ENCODE data around the gene CCDC88A. TPM values are rescaled to one million over a fixed set of nuclear protein-coding genes. Genes with fewer than 3 reads are reported as not detected.
"Not testable (repeated sequence)": the region's sequence is repeated elsewhere in the genome, so short reads cannot be mapped to it uniquely, and the experiment has no call there.

The CCDC88A gene
- total RNA-seq, 1 experiment from 2014 or later = 84.5 TPM

- TF ChIP-seq CTCF (conservative IDR thresholded peaks at IDR 0.05; ENCODE audit: low read depth, low read length) = no peak
- TF ChIP-seq EZH2 (IDR thresholded peaks at IDR 0.05; ENCODE audit: borderline replicate concordance, low read depth, low read length, poor library complexity, severe bottlenecking) = no peak
- no peak for DNase-seq (ENCODE audit: low spot score)
- Histone ChIP-seq H3K27me3 (replicated peaks; ENCODE audit: insufficient read depth, low read depth, low read length, poor library complexity) (no peaks in the 10 kb centered on the region), H3K4me3 (ENCODE audit: low read depth, low read length, poor library complexity, severe bottlenecking) (no peak overlapping the region), H3K27ac (ENCODE audit: low read depth, low read length, poor library complexity, severe bottlenecking) (no peak overlapping the region), H3K4me1 (ENCODE audit: insufficient read depth, low read length, poor library complexity, severe bottlenecking) (no peaks in the 10 kb centered on the region), H3K9me3 (ENCODE audit: low read depth, low read length, poor library complexity, severe bottlenecking) (no peaks in the 10 kb centered on the region), H3K36me3 (ENCODE audit: insufficient read depth, low read length, poor library complexity, severe bottlenecking) (peaks cover 27% of the 10 kb centered on the region)
- intact Hi-C loops (cut with micrococcal nuclease; ENCODE audit: unreplicated experiment) = no loop called here
- no TSS peak for BruUV-seq (replicated peaks)
- ChIA-PET POLR2A (ENCODE audit: low non-redundant PET) (no interaction called here), CTCF (no interaction called here)
Measured at GRCh38 chr2:55242617-55243016, 177.0 kb downstream of the CCDC88A start.

GRCh38 chr2:55241582-55241981 lies 178.1 kb downstream of the CCDC88A start:
- CTCF ChIA-PET = interaction anchor here (0.6 kb wide), 1 partner anchor 515 kb away, joined by 3 read pairs; no protein-coding TSS in a partner anchor
- DNase-seq (ENCODE audit: low spot score); H3K4me3 ChIP-seq (ENCODE audit: low read depth, low read length, poor library complexity, severe bottlenecking); H3K9me3 ChIP-seq (ENCODE audit: low read depth, low read length, poor library complexity, severe bottlenecking); POLR2A ChIA-PET (ENCODE audit: low non-redundant PET); H3K27ac ChIP-seq (ENCODE audit: low read depth, low read length, poor library complexity, severe bottlenecking); H3K27me3 ChIP-seq (replicated peaks; ENCODE audit: insufficient read depth, low read depth, low read length, poor library complexity); intact Hi-C loops (cut with micrococcal nuclease; ENCODE audit: unreplicated experiment); BruUV-seq (replicated peaks); H3K4me1 ChIP-seq (ENCODE audit: insufficient read depth, low read length, poor library complexity, severe bottlenecking): not testable (repeated sequence)
- peaks cover 35% of the 10 kb centered on the region for H3K36me3 ChIP-seq (ENCODE audit: insufficient read depth, low read length, poor library complexity, severe bottlenecking)

GRCh38 chr2:55239656-55240222 lies 179.9 kb downstream of the CCDC88A start:
- no TSS peak for BruUV-seq (replicated peaks)
- H3K27me3 ChIP-seq (replicated peaks; ENCODE audit: insufficient read depth, low read depth, low read length, poor library complexity) = no peaks in the 10 kb centered on the region
- TF ChIP-seq EZH2 (IDR thresholded peaks at IDR 0.05; ENCODE audit: borderline replicate concordance, low read depth, low read length, poor library complexity, severe bottlenecking) (no peak), CTCF (conservative IDR thresholded peaks at IDR 0.05; ENCODE audit: low read depth, low read length) (no peak)
- DNase-seq (ENCODE audit: low spot score) = no peak
- H3K9me3 ChIP-seq (ENCODE audit: low read depth, low read length, poor library complexity, severe bottlenecking) = no peaks in the 10 kb centered on the region
- peaks cover 7% of the 10 kb centered on the region for H3K4me1 ChIP-seq (ENCODE audit: insufficient read depth, low read length, poor library complexity, severe bottlenecking)
- peaks cover 50% of the 10 kb centered on the region for H3K36me3 ChIP-seq (ENCODE audit: insufficient read depth, low read length, poor library complexity, severe bottlenecking)
- H3K27ac ChIP-seq (ENCODE audit: low read depth, low read length, poor library complexity, severe bottlenecking) = no peak overlapping the region
- H3K4me3 ChIP-seq (ENCODE audit: low read depth, low read length, poor library complexity, severe bottlenecking) = no peak overlapping the region
- ChIA-PET POLR2A (ENCODE audit: low non-redundant PET) (no interaction called here), CTCF (no interaction called here)
- intact Hi-C loops (cut with micrococcal nuclease; ENCODE audit: unreplicated experiment) = no loop called here

Other genes starting within 250 kb of the CCDC88A start
- gene CLHC1, start 187.6 kb downstream of the CCDC88A start, total RNA-seq (2021) = 9.1 and 10.8 TPM in 2 replicates
- 876 and 928 TPM in 2 replicates for gene RPS27A, start 187.2 kb downstream of the CCDC88A start, total RNA-seq (2021)
- gene MTIF2, start 150.6 kb downstream of the CCDC88A start, total RNA-seq (2021) = 45.0 and 52.3 TPM in 2 replicates
- 35.2 and 35.7 TPM in 2 replicates for gene CFAP36, start 99.9 kb upstream of the CCDC88A start, total RNA-seq (2021)
- 49.8 and 57.9 TPM in 2 replicates for gene PPP4R3B, start 197.8 kb upstream of the CCDC88A start, total RNA-seq (2021)

Data from A673 (cell line).